ENCODE results near the gene MUC2. TPM values are rescaled to one million over a fixed set of nuclear protein-coding genes. Genes with fewer than 3 reads are reported as not detected.

Gene MUC2
- total RNA-seq (not detected), polyA plus RNA-seq (not detected)

GRCh38 chr11:1074244-1075221 lies at the start of gene MUC2:
Gene MUC2, plus strand, starts transcription at chr11:1074874.
- no peaks in the 10 kb centered on the region for H3K27me3 ChIP-seq (ENCODE audit: insufficient read depth, low read length, poor library complexity, severe bottlenecking)
- no peak within 1 kb of the TSS for H3K4me3 Mint-ChIP-seq
- no peaks in the 10 kb centered on the region for H3K36me3 Mint-ChIP-seq
- no peak within 1 kb of the TSS for H3K4me3 ChIP-seq (ENCODE audit: low read length)
- H3K4me1 Mint-ChIP-seq, result no peaks in the 10 kb centered on the region
- peaks cover 5 to 10% of the 10 kb centered on the region in 2 donors for H3K27me3 Mint-ChIP-seq
- H3K36me3 ChIP-seq (ENCODE audit: insufficient read depth, low read length), result no peaks in the 10 kb centered on the region
- no peaks in the 10 kb centered on the region for H3K9me3 Mint-ChIP-seq
- no peaks in the 10 kb centered on the region for H3K9me3 ChIP-seq (ENCODE audit: low read length)
- no peaks in the 10 kb centered on the region for H3K4me1 ChIP-seq (ENCODE audit: insufficient read depth, low read length)
- H3K27ac ChIP-seq (ENCODE audit: low read depth, low read length), result no peak within 1 kb of the TSS
- DNase-seq, result peak in 1 of 5 donors; percentile 39
- CTCF ChIA-PET, result no interaction called here
- POLR2A ChIA-PET, result no interaction called here
- no peak within 1 kb of the TSS for H3K27ac Mint-ChIP-seq

DNA sequence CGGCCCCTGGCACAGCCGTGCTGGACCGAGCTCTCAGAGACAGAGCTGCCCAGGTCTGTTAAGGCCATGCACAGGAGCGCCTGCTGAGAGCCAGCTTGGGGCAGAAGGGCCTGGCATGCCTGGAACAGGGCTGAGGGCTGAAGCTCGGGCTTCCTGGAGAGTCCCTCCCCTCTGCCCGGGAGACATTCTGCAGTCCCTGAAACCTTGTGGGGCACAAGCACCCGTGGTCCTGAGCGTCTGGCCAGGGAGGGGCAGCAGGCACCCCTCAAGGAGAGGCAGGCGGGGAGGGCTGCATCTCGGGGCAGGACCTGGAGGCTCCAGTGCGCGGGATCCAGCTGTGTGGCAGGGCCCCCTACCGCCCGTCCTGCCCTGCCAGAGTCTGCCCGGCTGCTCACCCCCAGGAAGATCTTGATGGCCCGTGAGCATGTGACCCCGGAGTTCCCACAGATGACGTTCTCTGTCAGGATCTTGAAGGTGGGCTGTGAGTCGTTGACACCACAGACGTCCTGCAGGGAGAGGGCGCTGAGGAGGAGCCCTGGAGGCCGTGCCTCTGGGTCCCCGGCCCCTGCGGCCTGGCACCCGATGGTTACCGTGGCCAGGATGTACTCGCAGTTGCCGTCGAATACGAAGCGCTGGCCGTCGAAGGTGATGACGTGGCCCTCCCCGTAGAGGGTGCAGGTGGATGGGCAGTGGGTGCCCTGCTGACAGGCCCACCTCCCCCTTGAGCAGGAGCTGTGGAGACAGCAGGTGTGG lies 49.1 kb upstream of the MUC2 start:
- H3K4me1 Mint-ChIP-seq, result peaks cover 0 to 4% (median 0%) of the 10 kb centered on the region in 3 donors
- CTCF ChIA-PET, result no interaction called here
- no peaks in the 10 kb centered on the region for H3K9me3 ChIP-seq (ENCODE audit: low read length)
- H3K36me3 ChIP-seq (ENCODE audit: insufficient read depth, low read length), result no peaks in the 10 kb centered on the region
- no peaks in the 10 kb centered on the region for H3K27me3 ChIP-seq (ENCODE audit: insufficient read depth, low read length, poor library complexity, severe bottlenecking)
- H3K9me3 Mint-ChIP-seq, result no peaks in the 10 kb centered on the region
- POLR2A ChIA-PET, result no interaction called here
- H3K4me3 ChIP-seq (ENCODE audit: low read length), result no peak overlapping the region
- H3K27me3 Mint-ChIP-seq, result no peaks in the 10 kb centered on the region
- no peak overlapping the region for H3K4me3 Mint-ChIP-seq
- no peak overlapping the region for H3K27ac Mint-ChIP-seq
- H3K4me1 ChIP-seq (ENCODE audit: insufficient read depth, low read length), result no peaks in the 10 kb centered on the region
- H3K36me3 Mint-ChIP-seq, result peaks cover 0 to 6% (median 0%) of the 10 kb centered on the region in 3 donors
- H3K27ac ChIP-seq (ENCODE audit: low read depth, low read length), result no peak overlapping the region
- DNase-seq, result no peak

DNA sequence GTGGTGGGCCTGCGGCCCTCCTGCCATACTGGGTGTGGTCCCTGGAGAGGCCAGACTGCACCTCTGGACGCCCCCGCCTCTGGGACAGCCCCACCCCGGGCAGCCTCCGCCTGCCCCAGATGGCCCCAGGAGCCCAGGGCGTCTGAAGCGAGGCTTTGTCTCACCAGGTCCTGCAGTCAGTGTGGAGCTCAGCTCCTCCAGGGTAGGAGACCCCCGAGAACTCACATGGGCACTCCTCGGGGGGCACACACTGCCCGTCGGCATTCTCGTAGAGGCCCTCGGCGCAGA lies 48.6 kb upstream of the MUC2 start:
- Histone ChIP-seq H3K27me3 (ENCODE audit: insufficient read depth, low read length, poor library complexity, severe bottlenecking) (no peaks in the 10 kb centered on the region), H3K9me3 (ENCODE audit: low read length) (no peaks in the 10 kb centered on the region), H3K4me1 (ENCODE audit: insufficient read depth, low read length) (no peaks in the 10 kb centered on the region), H3K36me3 (ENCODE audit: insufficient read depth, low read length) (no peaks in the 10 kb centered on the region), H3K4me3 (ENCODE audit: low read length) (no peak overlapping the region), H3K27ac (ENCODE audit: low read depth, low read length) (no peak overlapping the region)
- ChIA-PET POLR2A (no interaction called here), CTCF (no interaction called here)
- Mint-ChIP-seq H3K27ac (no peak overlapping the region), H3K9me3 (no peaks in the 10 kb centered on the region), H3K4me1 (peaks cover 0 to 4% (median 0%) of the 10 kb centered on the region in 3 donors), H3K36me3 (peaks cover 0 to 6% (median 0%) of the 10 kb centered on the region in 3 donors), H3K4me3 (no peak overlapping the region), H3K27me3 (no peaks in the 10 kb centered on the region)
- DNase-seq, result no peak

DNA sequence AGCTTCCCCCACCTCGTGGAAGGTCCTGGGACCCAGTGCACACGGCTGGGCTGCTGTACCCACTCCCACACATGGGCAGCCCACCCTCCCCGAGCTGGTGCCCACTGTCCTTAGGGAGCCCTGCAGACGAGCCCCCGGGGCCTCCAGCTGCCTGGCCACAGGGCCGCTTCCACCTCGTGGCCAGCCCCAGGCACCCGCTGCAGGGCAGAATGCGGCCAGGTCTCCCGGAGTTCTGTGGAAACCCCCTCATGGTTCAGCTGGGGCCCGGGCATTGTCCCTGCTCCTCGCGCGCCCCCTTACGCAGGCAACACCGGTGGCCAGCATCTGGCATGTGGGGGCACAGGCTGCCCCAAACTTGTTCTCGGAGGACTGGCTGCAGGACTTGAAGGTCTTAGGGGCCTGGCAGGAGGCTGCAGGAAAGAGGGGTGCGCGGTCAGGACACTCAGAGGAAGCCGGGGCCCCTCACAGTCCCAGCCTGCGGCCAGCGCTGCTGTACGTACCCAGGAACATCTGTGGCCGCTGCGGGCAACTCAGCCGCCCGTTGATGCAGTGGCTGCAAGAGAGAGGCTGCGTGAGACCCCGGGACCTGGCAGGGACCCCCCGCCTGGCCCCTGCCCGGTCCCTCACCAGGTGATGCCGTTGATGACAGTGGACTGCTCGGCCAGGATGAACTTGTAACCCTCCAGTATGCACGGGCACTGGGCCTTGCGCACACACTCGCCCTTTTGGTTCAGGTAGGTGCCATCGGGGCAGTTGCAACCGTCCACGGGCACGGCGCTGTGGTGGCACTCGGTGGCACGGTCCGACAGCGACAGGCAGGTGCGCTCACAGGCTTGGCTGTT lies 47.8 kb upstream of the MUC2 start:
- Mint-ChIP-seq H3K27ac (no peak overlapping the region), H3K36me3 (peaks cover 0 to 6% (median 0%) of the 10 kb centered on the region in 3 donors), H3K4me1 (peaks cover 0 to 4% (median 0%) of the 10 kb centered on the region in 3 donors), H3K4me3 (no peak overlapping the region), H3K9me3 (no peaks in the 10 kb centered on the region), H3K27me3 (no peaks in the 10 kb centered on the region)
- no peaks in the 10 kb centered on the region for H3K9me3 ChIP-seq (ENCODE audit: low read length)
- H3K4me3 ChIP-seq (ENCODE audit: low read length), result no peak overlapping the region
- H3K4me1 ChIP-seq (ENCODE audit: insufficient read depth, low read length), result no peaks in the 10 kb centered on the region
- DNase-seq, result no peak
- POLR2A ChIA-PET, result no interaction called here
- no peak overlapping the region for H3K27ac ChIP-seq (ENCODE audit: low read depth, low read length)
- H3K27me3 ChIP-seq (ENCODE audit: insufficient read depth, low read length, poor library complexity, severe bottlenecking), result no peaks in the 10 kb centered on the region
- CTCF ChIA-PET, result no interaction called here
- no peaks in the 10 kb centered on the region for H3K36me3 ChIP-seq (ENCODE audit: insufficient read depth, low read length)

DNA sequence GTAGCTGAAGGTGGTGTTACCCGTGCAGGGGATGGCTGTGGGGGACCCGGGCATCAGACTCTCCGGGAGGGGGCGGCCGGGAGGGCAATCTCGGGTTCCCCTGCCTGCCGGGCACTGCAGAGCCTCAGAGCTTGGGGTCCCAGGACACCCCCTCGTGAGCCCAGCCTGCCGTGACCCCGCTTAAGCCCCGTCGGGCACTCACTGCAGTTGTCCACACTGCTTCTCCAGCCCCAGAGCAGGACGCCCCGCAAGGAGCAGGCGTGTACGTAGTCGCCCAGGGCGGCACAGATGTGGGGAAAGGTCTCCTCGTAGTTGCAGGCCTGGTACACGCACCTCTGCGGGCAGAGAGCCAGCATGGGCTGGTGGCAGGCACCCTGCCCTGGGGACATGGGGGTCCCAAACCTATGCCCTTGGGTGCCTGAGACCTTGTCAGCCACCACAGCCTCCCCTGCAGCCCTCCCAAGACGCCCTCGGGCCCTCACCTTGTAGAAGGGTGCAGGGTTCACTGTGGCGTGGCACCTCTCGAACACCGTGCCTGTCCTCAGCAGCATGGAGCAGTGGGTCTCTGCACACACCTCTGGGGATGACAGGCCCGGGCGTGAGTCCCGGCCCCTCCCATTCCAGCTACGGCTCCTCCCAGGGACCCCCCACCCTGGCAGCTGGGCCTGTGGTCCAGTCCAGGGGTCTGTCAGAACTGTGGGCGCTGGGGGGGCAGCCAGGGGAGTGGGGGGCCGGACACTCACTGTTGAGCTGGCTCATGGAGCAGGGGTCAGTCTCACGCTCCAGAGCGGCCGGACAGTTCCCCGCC lies 47.0 kb upstream of the MUC2 start:
- H3K4me1 ChIP-seq (ENCODE audit: insufficient read depth, low read length), result no peaks in the 10 kb centered on the region
- Mint-ChIP-seq H3K4me1 (peaks cover 0 to 3% (median 0%) of the 10 kb centered on the region in 3 donors), H3K9me3 (no peaks in the 10 kb centered on the region), H3K4me3 (no peak overlapping the region), H3K27me3 (no peaks in the 10 kb centered on the region), H3K27ac (no peak overlapping the region), H3K36me3 (peaks cover 0 to 6% (median 0%) of the 10 kb centered on the region in 3 donors)
- no peaks in the 10 kb centered on the region for H3K9me3 ChIP-seq (ENCODE audit: low read length)
- POLR2A ChIA-PET, result no interaction called here
- no peaks in the 10 kb centered on the region for H3K27me3 ChIP-seq (ENCODE audit: insufficient read depth, low read length, poor library complexity, severe bottlenecking)
- H3K27ac ChIP-seq (ENCODE audit: low read depth, low read length), result no peak overlapping the region
- no peaks in the 10 kb centered on the region for H3K36me3 ChIP-seq (ENCODE audit: insufficient read depth, low read length)
- no peak for DNase-seq
- no peak overlapping the region for H3K4me3 ChIP-seq (ENCODE audit: low read length)
- CTCF ChIA-PET, result no interaction called here

DNA sequence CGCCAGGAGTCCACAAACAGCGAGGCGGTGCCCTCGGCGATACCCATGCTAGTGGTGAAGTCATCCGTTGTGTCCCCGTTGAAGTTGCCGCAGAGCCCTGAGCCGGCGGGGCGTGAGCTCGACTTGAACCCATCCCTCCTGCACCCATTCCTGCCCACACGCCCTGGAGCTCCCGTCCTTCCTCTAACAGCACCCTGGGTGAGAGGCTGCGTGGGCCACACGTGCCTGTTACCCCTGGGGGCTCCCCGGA lies 46.5 kb upstream of the MUC2 start:
- no peak overlapping the region for H3K4me3 Mint-ChIP-seq

GRCh38 chr11:1028616-1029015 lies 46.1 kb upstream of the MUC2 start:
- no peaks in the 10 kb centered on the region for H3K9me3 Mint-ChIP-seq
- no peak for DNase-seq
- H3K36me3 ChIP-seq (ENCODE audit: insufficient read depth, low read length), result no peaks in the 10 kb centered on the region
- H3K4me1 ChIP-seq (ENCODE audit: insufficient read depth, low read length), result no peaks in the 10 kb centered on the region
- POLR2A ChIA-PET, result no interaction called here
- H3K4me3 Mint-ChIP-seq, result peak overlapping the region in 1 of 7 donors; percentile 26
- CTCF ChIA-PET, result no interaction called here
- H3K27me3 Mint-ChIP-seq, result no peaks in the 10 kb centered on the region
- H3K4me3 ChIP-seq (ENCODE audit: low read length), result no peak overlapping the region
- H3K4me1 Mint-ChIP-seq, result no peaks in the 10 kb centered on the region
- H3K27me3 ChIP-seq (ENCODE audit: insufficient read depth, low read length, poor library complexity, severe bottlenecking), result no peaks in the 10 kb centered on the region
- H3K36me3 Mint-ChIP-seq, result no peaks in the 10 kb centered on the region
- H3K27ac Mint-ChIP-seq, result peak overlapping the region in 1 of 8 donors; percentile 29
- H3K9me3 ChIP-seq (ENCODE audit: low read length), result no peaks in the 10 kb centered on the region
- no peak overlapping the region for H3K27ac ChIP-seq (ENCODE audit: low read depth, low read length)

More for the DNA sequence above, 46.5 kb upstream of the MUC2 start:
- no peak for DNase-seq
- Histone ChIP-seq H3K36me3 (ENCODE audit: insufficient read depth, low read length) (no peaks in the 10 kb centered on the region), H3K27ac (ENCODE audit: low read depth, low read length) (no peak overlapping the region), H3K27me3 (ENCODE audit: insufficient read depth, low read length, poor library complexity, severe bottlenecking) (no peaks in the 10 kb centered on the region), H3K4me1 (ENCODE audit: insufficient read depth, low read length) (no peaks in the 10 kb centered on the region), H3K9me3 (ENCODE audit: low read length) (no peaks in the 10 kb centered on the region), H3K4me3 (ENCODE audit: low read length) (no peak overlapping the region)
- Mint-ChIP-seq H3K4me1 (no peaks in the 10 kb centered on the region), H3K27ac (peak overlapping the region in 1 of 8 donors; percentile 27), H3K36me3 (peaks cover 0 to under 1% (median 0%) of the 10 kb centered on the region in 3 donors), H3K27me3 (no peaks in the 10 kb centered on the region), H3K9me3 (no peaks in the 10 kb centered on the region)
- ChIA-PET CTCF (no interaction called here), POLR2A (no interaction called here)

All from CD8-positive, alpha-beta memory T cell (primary cell).